Fibroblast of lung (primary cell): ENCODE results near the gene DBX2. TPM values are rescaled to one million over a fixed set of nuclear protein-coding genes. Genes with fewer than 3 reads are reported as not detected.

Experiments used
- DNase-seq, 2 donors: peaks; one replicate each; pipeline versions ENCODE4 v3.0.0 to v3.0.0-alpha.2; 2010; ENCODE audit warnings: low read depth in 2 of 2
- H2AFZ ChIP-seq: 2 replicates; pipeline ENCODE4 v1.5.1; 2012; ENCODE audit warnings: low read length, control low read depth, inconsistent platforms
- H3K27ac ChIP-seq: 2 replicates; pipeline ENCODE4 v1.5.1; 2011; ENCODE audit warnings: low read length, control low read depth; ENCODE audit not compliant: insufficient read depth
- H3K27me3 ChIP-seq: 2 replicates; pipeline ENCODE4 v1.5.1; 2011; ENCODE audit warnings: mild to moderate bottlenecking, low read length; ENCODE audit not compliant: control insufficient read depth, insufficient read depth
- H3K36me3 ChIP-seq: 2 replicates; pipeline ENCODE4 v1.5.1; 2011; ENCODE audit warnings: low read length; ENCODE audit not compliant: control insufficient read depth, insufficient read depth
- H3K4me1 ChIP-seq: 2 replicates; pipeline ENCODE4 v1.5.1; 2011; ENCODE audit warnings: low read length; ENCODE audit not compliant: control insufficient read depth, insufficient read depth; ENCODE audit errors: extremely low read depth
- H3K4me2 ChIP-seq: 2 replicates; pipeline ENCODE4 v1.5.1; 2011; ENCODE audit warnings: low read length, control low read depth; ENCODE audit not compliant: insufficient read depth; ENCODE audit errors: extremely low read depth
- H3K4me3 ChIP-seq, 4 experiments: fragments of 200-600 bp in 1 of 4; sonication (generic) in 1 of 4; replicated peaks in 1 of 4; 2 replicates each; pipeline ENCODE4 v1.5.1; 2011 to 2016; ENCODE audit warnings: low read length in 4 of 4, low read depth in 3 of 4, mild to moderate bottlenecking in 3 of 4, control low read depth in 2 of 4, inconsistent platforms in 1 of 4, mixed read lengths in 1 of 4; ENCODE audit not compliant: insufficient read depth in 1 of 4; ENCODE audit errors: control extremely low read depth in 1 of 4
- H3K79me2 ChIP-seq: 2 replicates; pipeline ENCODE4 v1.5.1; 2012; ENCODE audit warnings: mild to moderate bottlenecking, low read length, inconsistent platforms; ENCODE audit not compliant: control insufficient read depth, insufficient read depth
- H3K9ac ChIP-seq: 2 replicates; pipeline ENCODE4 v1.5.1; 2011; ENCODE audit warnings: mild to moderate bottlenecking, low read length, control low read depth; ENCODE audit not compliant: insufficient read depth
- H3K9me3 ChIP-seq: 2 replicates; pipeline ENCODE4 v1.5.1; 2012; ENCODE audit warnings: low read depth, low read length; ENCODE audit not compliant: control insufficient read depth, insufficient read depth
- H4K20me1 ChIP-seq: 2 replicates; pipeline ENCODE4 v1.5.1; 2011; ENCODE audit warnings: low read length; ENCODE audit not compliant: control insufficient read depth, insufficient read depth; ENCODE audit errors: extremely low read depth
- EZH2 ChIP-seq: IDR thresholded peaks from 2 replicates; pipeline ENCODE4 v1.5.1; 2012; ENCODE audit warnings: low read length, control low read depth, mild to moderate bottlenecking; ENCODE audit errors: missing control alignments
- polyA plus RNA-seq, 2 donors: library from polyadenylated mRNA; depleted of rRNA in 1 of 2; stranded (reverse) in 1 of 2; unstranded in 1 of 2; fragments of >200 nt; gene quantifications; 2 replicates each; pipeline ENCODE4 v1.2.1, GENCODE V29; 2011 to 2012; ENCODE audit warnings: missing spikeins in 1 of 2
- total RNA-seq: library from RNA; depleted of rRNA; stranded (reverse); fragments of >200 nt; gene quantifications from 2 replicates; pipeline ENCODE4 v1.2.1, GENCODE V29; 2014
- TF ChIP-seq, protein P1 (sequence below), 2 donors: IDR thresholded peaks in 1 of 2; conservative IDR thresholded peaks in 1 of 2; 1 replicate in 1 of 2; 2 replicates in 1 of 2; pipeline ENCODE4 v1.5.1; 2011 to 2012; ENCODE audit warnings: low read length in 2 of 2, control low read depth in 1 of 2, inconsistent platforms in 1 of 2, low read depth in 1 of 2, mild to moderate bottlenecking in 1 of 2

DBX2 gene
- total and polyA plus RNA-seq, 2 donors (not counting 1 experiment from before 2014, with no cell fraction given): not detected

DNA sequence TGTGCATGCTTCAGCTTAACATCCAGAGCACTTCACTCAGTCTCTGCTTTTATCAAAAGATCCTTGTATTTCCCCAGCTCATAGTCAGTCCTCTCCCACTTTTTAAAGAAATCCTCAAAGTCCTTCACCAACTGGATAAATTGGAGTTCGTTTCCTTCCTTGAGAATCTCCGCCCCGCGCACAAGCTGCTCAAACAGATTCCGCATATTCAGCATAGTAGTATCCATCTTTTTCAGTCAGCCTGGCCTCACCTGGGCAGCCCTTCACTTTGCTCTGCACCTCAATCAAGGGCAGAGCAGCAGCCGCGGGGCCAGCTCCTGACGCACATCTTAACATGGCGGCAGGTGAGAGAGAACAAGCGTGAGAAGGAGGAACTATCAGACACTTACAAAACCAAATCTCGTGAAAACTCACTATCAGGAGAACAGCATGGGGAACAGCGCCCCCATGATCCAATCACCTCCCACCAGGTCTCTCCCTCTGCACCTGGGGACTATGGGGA, 14.3 kb upstream of the DBX2 start:
- TF ChIP-seq EZH2: no peak
- TF ChIP-seq, protein P1, sequence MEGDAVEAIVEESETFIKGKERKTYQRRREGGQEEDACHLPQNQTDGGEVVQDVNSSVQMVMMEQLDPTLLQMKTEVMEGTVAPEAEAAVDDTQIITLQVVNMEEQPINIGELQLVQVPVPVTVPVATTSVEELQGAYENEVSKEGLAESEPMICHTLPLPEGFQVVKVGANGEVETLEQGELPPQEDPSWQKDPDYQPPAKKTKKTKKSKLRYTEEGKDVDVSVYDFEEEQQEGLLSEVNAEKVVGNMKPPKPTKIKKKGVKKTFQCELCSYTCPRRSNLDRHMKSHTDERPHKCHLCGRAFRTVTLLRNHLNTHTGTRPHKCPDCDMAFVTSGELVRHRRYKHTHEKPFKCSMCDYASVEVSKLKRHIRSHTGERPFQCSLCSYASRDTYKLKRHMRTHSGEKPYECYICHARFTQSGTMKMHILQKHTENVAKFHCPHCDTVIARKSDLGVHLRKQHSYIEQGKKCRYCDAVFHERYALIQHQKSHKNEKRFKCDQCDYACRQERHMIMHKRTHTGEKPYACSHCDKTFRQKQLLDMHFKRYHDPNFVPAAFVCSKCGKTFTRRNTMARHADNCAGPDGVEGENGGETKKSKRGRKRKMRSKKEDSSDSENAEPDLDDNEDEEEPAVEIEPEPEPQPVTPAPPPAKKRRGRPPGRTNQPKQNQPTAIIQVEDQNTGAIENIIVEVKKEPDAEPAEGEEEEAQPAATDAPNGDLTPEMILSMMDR (conservative IDR thresholded peaks at IDR 0.05 in 1 of 2, IDR thresholded peaks at IDR 0.05 in 1 of 2; ENCODE audit: low read depth in 1 of 2, low read length in 2 of 2): no peak
- no peak for DNase-seq
- Histone ChIP-seq H3K4me2 (no peak overlapping the region), H3K27me3 (no peaks in the 10 kb centered on the region), H3K4me3 (no peak overlapping the region), H3K36me3 (no peaks in the 10 kb centered on the region), H3K27ac (no peak overlapping the region), H2AFZ (no peak overlapping the region), H3K79me2 (no peaks in the 10 kb centered on the region), H4K20me1 (no peaks in the 10 kb centered on the region), H3K9me3 (no peaks in the 10 kb centered on the region), H3K4me1 (no peaks in the 10 kb centered on the region), H3K9ac (no peak overlapping the region)

DNA sequence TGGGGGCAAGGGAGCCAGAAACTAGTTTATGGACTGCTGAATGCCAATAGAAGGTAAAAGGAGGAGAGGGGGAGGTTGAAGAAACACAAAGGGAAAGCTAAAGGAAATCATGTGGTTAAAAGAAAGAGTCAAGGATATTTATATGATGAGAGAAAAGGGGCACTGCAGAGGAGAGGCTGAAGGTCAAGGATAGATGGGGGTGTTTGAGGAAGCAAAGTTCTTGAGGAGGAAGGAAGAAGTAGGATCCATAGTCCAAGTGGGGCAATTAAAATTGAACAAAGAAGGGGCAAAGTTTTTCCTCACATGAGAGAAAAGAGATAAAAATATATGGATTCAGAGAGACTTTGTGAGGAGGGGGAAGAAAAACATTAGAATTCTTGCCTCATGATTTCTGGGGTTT, 10.1 kb upstream of the DBX2 start:
- Histone ChIP-seq H3K27ac (no peak overlapping the region), H3K9ac (no peak overlapping the region), H3K27me3 (no peaks in the 10 kb centered on the region), H3K4me1 (no peaks in the 10 kb centered on the region), H2AFZ (no peak overlapping the region), H3K36me3 (no peaks in the 10 kb centered on the region), H3K4me2 (no peak overlapping the region), H3K79me2 (no peaks in the 10 kb centered on the region), H3K9me3 (no peaks in the 10 kb centered on the region), H3K4me3 (no peak overlapping the region), H4K20me1 (no peaks in the 10 kb centered on the region)
- TF ChIP-seq, protein P1 (conservative IDR thresholded peaks at IDR 0.05 in 1 of 2, IDR thresholded peaks at IDR 0.05 in 1 of 2; ENCODE audit: low read depth in 1 of 2, low read length in 2 of 2): no peak
- TF ChIP-seq EZH2: no peak
- DNase-seq: no peak

DNA sequence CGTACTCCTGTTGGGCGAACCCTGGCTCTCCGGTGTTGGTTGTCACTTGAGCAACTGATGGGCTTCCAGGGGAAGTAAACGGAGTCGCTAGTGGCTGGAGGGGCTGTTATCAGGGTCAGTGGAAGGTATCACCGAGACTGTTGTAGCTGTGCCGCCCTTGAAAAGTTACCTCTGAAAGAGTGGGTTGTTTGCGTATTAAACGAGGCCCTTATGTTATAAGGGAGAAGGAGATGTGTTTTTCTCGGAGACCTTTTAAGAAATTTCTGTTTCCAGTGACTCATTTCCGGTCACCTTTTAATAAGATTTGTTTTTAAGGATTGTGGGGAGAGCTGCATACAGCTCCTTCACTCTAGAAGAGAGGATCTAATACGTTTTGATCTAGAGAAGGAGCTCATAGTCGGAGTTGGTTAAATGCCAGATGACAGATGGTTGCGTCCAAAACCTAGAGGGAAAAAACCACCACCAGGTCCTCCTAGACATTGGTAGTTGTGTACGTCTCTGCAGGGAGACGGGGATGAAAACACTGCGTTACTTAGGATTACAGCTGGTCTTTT, 750 bp upstream of the DBX2 start:
- Histone ChIP-seq H3K4me3 (peak overlapping the region in 2 of 4 experiments; percentile 2 to 35), H3K9ac (no peak overlapping the region), H3K27me3 (peaks cover 11% of the 10 kb centered on the region), H3K27ac (no peak overlapping the region), H4K20me1 (no peaks in the 10 kb centered on the region), H3K79me2 (no peaks in the 10 kb centered on the region), H3K36me3 (no peaks in the 10 kb centered on the region), H3K4me2 (no peak overlapping the region), H2AFZ (no peak overlapping the region), H3K4me1 (no peaks in the 10 kb centered on the region), H3K9me3 (no peaks in the 10 kb centered on the region)
- TF ChIP-seq EZH2: no peak
- TF ChIP-seq, protein P1 (conservative IDR thresholded peaks at IDR 0.05 in 1 of 2, IDR thresholded peaks at IDR 0.05 in 1 of 2; ENCODE audit: low read depth in 1 of 2, low read length in 2 of 2): no peak
- DNase-seq: peak; percentile 2 to 3
